ENCODE data around the gene DHX16.

- TF ChIP-seq RFX5 (IDR thresholded peaks at IDR 0.05; ENCODE audit: borderline replicate concordance, low read depth, low read length) (no peak), EZH2 (IDR thresholded peaks at IDR 0.05; ENCODE audit: low read depth, low read length, severe bottlenecking) (no peak), POLR2AphosphoS5 (IDR thresholded peaks at IDR 0.05; ENCODE audit: low read depth, low read length) (no peak), BACH1 (IDR thresholded peaks at IDR 0.05; ENCODE audit: low read length) (no peak), POLR2A (IDR thresholded peaks at IDR 0.05; ENCODE audit: control extremely low read depth in 1 of 2, low read depth in 2 of 2, low read length in 2 of 2) (peak in 1 of 2 experiments; percentile 29; a peak in 2 of 3 replicates), SIX5 (IDR thresholded peaks at IDR 0.05; ENCODE audit: low read depth, low read length) (no peak), EGR1 (IDR thresholded peaks at IDR 0.05; ENCODE audit: borderline replicate concordance, low read depth, low read length) (no peak), RAD21 (IDR thresholded peaks at IDR 0.05 in 1 of 2, conservative IDR thresholded peaks at IDR 0.05 in 1 of 2; ENCODE audit: low read depth in 2 of 2, low read length in 2 of 2) (no peak), JUN (IDR thresholded peaks at IDR 0.05; ENCODE audit: low read depth, low read length) (no peak), ZNF274 (IDR thresholded peaks at IDR 0.05; ENCODE audit: borderline replicate concordance, extremely low read depth, low read length) (no peak)
- TF ChIP-seq, protein P1, sequence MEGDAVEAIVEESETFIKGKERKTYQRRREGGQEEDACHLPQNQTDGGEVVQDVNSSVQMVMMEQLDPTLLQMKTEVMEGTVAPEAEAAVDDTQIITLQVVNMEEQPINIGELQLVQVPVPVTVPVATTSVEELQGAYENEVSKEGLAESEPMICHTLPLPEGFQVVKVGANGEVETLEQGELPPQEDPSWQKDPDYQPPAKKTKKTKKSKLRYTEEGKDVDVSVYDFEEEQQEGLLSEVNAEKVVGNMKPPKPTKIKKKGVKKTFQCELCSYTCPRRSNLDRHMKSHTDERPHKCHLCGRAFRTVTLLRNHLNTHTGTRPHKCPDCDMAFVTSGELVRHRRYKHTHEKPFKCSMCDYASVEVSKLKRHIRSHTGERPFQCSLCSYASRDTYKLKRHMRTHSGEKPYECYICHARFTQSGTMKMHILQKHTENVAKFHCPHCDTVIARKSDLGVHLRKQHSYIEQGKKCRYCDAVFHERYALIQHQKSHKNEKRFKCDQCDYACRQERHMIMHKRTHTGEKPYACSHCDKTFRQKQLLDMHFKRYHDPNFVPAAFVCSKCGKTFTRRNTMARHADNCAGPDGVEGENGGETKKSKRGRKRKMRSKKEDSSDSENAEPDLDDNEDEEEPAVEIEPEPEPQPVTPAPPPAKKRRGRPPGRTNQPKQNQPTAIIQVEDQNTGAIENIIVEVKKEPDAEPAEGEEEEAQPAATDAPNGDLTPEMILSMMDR (IDR thresholded peaks at IDR 0.05; ENCODE audit: control extremely low read depth in 1 of 3, insufficient read depth in 1 of 3, low read depth in 1 of 3, low read length in 3 of 3): no peak
- TF ChIP-seq, protein P2, sequence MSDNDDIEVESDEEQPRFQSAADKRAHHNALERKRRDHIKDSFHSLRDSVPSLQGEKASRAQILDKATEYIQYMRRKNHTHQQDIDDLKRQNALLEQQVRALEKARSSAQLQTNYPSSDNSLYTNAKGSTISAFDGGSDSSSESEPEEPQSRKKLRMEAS (IDR thresholded peaks at IDR 0.05): no peak
- TF ChIP-seq, protein P3, sequence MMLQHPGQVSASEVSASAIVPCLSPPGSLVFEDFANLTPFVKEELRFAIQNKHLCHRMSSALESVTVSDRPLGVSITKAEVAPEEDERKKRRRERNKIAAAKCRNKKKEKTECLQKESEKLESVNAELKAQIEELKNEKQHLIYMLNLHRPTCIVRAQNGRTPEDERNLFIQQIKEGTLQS (IDR thresholded peaks at IDR 0.05; ENCODE audit: insufficient read depth, low read depth, low read length): no peak
- TF ChIP-seq, protein P4, sequence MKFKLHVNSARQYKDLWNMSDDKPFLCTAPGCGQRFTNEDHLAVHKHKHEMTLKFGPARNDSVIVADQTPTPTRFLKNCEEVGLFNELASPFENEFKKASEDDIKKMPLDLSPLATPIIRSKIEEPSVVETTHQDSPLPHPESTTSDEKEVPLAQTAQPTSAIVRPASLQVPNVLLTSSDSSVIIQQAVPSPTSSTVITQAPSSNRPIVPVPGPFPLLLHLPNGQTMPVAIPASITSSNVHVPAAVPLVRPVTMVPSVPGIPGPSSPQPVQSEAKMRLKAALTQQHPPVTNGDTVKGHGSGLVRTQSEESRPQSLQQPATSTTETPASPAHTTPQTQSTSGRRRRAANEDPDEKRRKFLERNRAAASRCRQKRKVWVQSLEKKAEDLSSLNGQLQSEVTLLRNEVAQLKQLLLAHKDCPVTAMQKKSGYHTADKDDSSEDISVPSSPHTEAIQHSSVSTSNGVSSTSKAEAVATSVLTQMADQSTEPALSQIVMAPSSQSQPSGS (IDR thresholded peaks at IDR 0.05; ENCODE audit: low read length): no peak
Measured at GRCh38 chr6:30645989-30646388, 26.8 kb downstream of the DHX16 start.

All from H1 (cell line).